Left lung (tissue), 10 donors: ENCODE results near the gene NDUFB11. TPM values are rescaled to one million over a fixed set of nuclear protein-coding genes. Genes with fewer than 3 reads are reported as not detected.

ENCODE experiments used
- ATAC-seq: fragments of 200-7000 bp; cut with Tn5 transposase; one replicate; pipeline ENCODE4 v1.9.1; 2020; ENCODE audit warnings: moderate library complexity
- DNase-seq, 4 donors: peaks; one replicate each; pipeline ENCODE4 v3.0.0-alpha.2; 2013 to 2020
- H3K27ac ChIP-seq, 2 donors: fragments of 200-600 bp; sonication (generic) in 1 of 2; one replicate each; pipeline versions ENCODE4 v1.5.0 to v1.8.0; 2020 to 2021
- H3K27me3 ChIP-seq, 2 donors: fragments of 200-600 bp; sonication (generic) in 1 of 2; one replicate each; pipeline versions ENCODE4 v1.5.0 to v1.8.0; 2020 to 2021
- H3K36me3 ChIP-seq, 2 donors: fragments of 200-600 bp; sonication (generic) in 1 of 2; one replicate each; pipeline versions ENCODE4 v1.5.0 to v1.8.0; 2020 to 2021
- H3K4me1 ChIP-seq, 2 donors: fragments of 200-600 bp; one replicate each; pipeline ENCODE4 v1.8.0; 2021
- H3K4me3 ChIP-seq, 2 donors: fragments of 200-600 bp; sonication (generic) in 1 of 2; one replicate each; pipeline versions ENCODE4 v1.5.0 to v1.8.0; 2020 to 2021; ENCODE audit warnings: mild to moderate bottlenecking in 1 of 2
- H3K9me3 ChIP-seq, 2 donors: fragments of 200-600 bp; sonication (generic) in 1 of 2; one replicate each; pipeline versions ENCODE4 v1.5.0 to v1.8.0; 2020 to 2021
- CTCF ChIP-seq, 2 donors: fragments of 200-600 bp; sonication (generic) in 1 of 2; IDR thresholded peaks; one replicate each; pipeline versions ENCODE4 v1.5.0 to v1.8.0; 2021; ENCODE audit warnings: antibody characterized with exemption in 2 of 2
- intact Hi-C, 2 donors: fragments of 100-400 bp; cut with DNase I; formaldehyde crosslinking; loops; one replicate each; pipeline versions ENCODE4 v1.11.2 to v1.14.2; 2022
- polyA plus RNA-seq, 6 donors: library from polyadenylated mRNA; unstranded; fragments of 120-200 nt; gene quantifications; one replicate each; pipeline ENCODE4 v1.2.1, GENCODE V29; 2013; ENCODE audit not compliant: insufficient read length in 6 of 6
- total RNA-seq, 2 donors: library from RNA; stranded (reverse); fragmentation: NEBNext Ultra II Directional; extraction: Animal tissue kit (Norgen Biotek cat#: 25700); gene quantifications; one replicate each; pipeline ENCODE4 v1.2.1, GENCODE V29; 2021
- donor health status: DM: no; HTN: yes; CAD: no.
- donor health status: DM: no; HTN: no; CAD: no.

The NDUFB11 gene
- total and polyA plus RNA-seq, 8 donors, result 58.5 to 103 (median 82.4) TPM

GRCh38 chrX:47172549-47172948, 28.0 kb upstream of the NDUFB11 start:
- intact Hi-C loops, result no loop called here
- Histone ChIP-seq H3K27me3 (no peaks in the 10 kb centered on the region), H3K9me3 (no peaks in the 10 kb centered on the region), H3K27ac (no peak overlapping the region), H3K36me3 (peaks cover 0 to 83% of the 10 kb centered on the region in 2 donors), H3K4me3 (no peak overlapping the region), H3K4me1 (no peaks in the 10 kb centered on the region)
- DNase-seq, result peak in 1 of 4 donors; percentile 12
- no peak for TF ChIP-seq CTCF (IDR thresholded peaks at IDR 0.05)
- no peak for ATAC-seq

GRCh38 chrX:47171996-47172395, 27.5 kb upstream of the NDUFB11 start:
- intact Hi-C loops, result no loop called here
- Histone ChIP-seq H3K27me3 (no peaks in the 10 kb centered on the region), H3K36me3 (peaks cover 0 to 77% of the 10 kb centered on the region in 2 donors), H3K27ac (no peak overlapping the region), H3K9me3 (no peaks in the 10 kb centered on the region), H3K4me3 (no peak overlapping the region), H3K4me1 (no peaks in the 10 kb centered on the region)
- ATAC-seq (no peak), DNase-seq (no peak)
- TF ChIP-seq CTCF (IDR thresholded peaks at IDR 0.05), result no peak

GRCh38 chrX:47170861-47171692, 26.6 kb upstream of the NDUFB11 start:
- Histone ChIP-seq H3K4me1 (no peaks in the 10 kb centered on the region), H3K27me3 (no peaks in the 10 kb centered on the region), H3K9me3 (no peaks in the 10 kb centered on the region), H3K4me3 (no peak overlapping the region), H3K27ac (no peak overlapping the region), H3K36me3 (peaks cover 0 to 68% of the 10 kb centered on the region in 2 donors)
- DNase-seq (no peak), ATAC-seq (no peak)
- TF ChIP-seq CTCF (IDR thresholded peaks at IDR 0.05), result no peak
- intact Hi-C loops, result no loop called here

GRCh38 chrX:47169726-47170515, 25.4 kb upstream of the NDUFB11 start:
- DNase-seq, result no peak
- no peak for TF ChIP-seq CTCF (IDR thresholded peaks at IDR 0.05)
- no peaks in the 10 kb centered on the region for H3K27me3 ChIP-seq
- peak; percentile 47 for ATAC-seq
- intact Hi-C loops, result no loop called here
- peaks cover 0 to 56% of the 10 kb centered on the region in 2 donors for H3K36me3 ChIP-seq
- H3K4me3 ChIP-seq, result no peak overlapping the region
- H3K4me1 ChIP-seq, result no peaks in the 10 kb centered on the region
- no peaks in the 10 kb centered on the region for H3K9me3 ChIP-seq
- no peak overlapping the region for H3K27ac ChIP-seq

GRCh38 chrX:47169273-47169672, 24.8 kb upstream of the NDUFB11 start:
- Histone ChIP-seq H3K27ac (no peak overlapping the region), H3K4me3 (no peak overlapping the region), H3K27me3 (no peaks in the 10 kb centered on the region), H3K36me3 (peaks cover 0 to 50% of the 10 kb centered on the region in 2 donors), H3K9me3 (no peaks in the 10 kb centered on the region), H3K4me1 (no peaks in the 10 kb centered on the region)
- intact Hi-C loops, result no loop called here
- ATAC-seq, result no peak
- DNase-seq, result no peak
- TF ChIP-seq CTCF (IDR thresholded peaks at IDR 0.05), result no peak
